ENCODE data around the gene MISP.

MISP gene

DNA sequence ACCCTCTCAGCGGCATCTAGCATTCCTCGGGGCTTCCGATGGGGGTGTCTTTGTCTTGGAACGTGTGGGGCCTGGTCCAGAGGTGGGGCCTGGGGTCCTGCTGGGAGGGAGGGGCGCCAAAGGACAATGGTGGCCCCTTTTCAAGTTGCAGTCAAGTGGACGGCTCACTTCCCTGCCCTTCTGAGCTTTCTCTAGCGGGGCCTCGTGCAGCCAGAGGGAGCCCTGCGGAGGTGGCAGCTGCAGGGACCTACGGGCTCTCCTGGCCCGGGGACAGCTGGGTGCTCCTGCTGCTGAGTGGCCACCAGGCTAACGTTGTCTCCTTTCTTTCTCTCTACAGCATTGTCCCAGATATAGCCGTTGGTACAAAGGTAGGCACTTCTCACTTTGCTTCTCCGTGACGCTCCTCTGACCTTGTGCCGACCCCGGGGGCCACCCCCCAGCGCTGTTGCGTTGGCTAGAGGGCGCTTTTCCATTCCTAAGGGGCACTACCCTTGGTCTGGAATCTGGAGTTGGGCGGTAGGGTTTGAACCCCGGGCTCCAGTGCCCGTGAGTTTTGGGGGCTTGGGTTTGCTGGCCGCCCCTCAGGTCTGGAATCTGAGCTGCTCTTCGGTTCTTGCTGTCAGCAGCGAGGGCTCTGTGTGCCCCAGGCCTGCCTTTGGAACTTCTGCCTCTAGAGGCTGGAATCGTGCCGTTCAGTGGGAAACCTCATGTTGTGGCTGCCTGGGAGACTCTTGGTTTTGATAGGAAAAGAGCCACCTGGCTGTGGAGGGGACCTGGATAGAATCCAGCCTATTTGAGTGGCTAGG is 48.4 kb downstream of the MISP start:
- DNase-seq = no peak

DNA sequence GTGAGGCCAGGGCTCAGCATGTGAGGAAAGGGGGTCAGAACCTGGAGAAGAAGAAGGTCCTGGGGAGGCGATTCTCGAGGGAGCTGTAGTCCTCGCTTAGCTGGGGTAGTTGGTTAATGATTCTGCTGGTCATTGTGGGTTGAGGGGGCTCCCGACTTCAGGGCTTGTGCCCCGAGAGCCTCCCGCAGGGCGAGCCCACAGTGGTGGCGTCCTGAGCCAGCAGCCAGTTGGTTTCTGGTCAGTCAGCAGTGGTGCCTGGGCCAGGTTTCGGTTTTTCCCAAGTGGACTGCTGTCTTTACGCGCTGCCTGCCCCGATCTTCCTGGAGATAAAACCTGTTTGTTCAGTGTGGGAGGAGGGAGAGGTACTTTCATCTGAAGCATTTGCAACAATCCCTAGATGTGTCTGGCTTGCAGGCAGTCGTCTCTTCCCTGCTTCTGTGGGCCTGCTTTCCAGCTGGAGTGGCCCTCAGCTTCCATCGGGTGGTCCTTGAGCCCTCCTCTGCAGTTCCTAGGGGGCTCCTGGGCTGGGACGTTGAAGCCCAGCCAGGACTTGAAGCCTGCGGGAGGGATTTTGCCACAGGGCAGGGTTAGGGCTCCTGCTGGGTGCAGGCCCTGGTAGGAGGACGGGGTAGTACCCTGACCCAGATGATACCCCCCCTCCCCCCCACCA is 49.6 kb downstream of the MISP start:
- DNase-seq = no peak

DNA sequence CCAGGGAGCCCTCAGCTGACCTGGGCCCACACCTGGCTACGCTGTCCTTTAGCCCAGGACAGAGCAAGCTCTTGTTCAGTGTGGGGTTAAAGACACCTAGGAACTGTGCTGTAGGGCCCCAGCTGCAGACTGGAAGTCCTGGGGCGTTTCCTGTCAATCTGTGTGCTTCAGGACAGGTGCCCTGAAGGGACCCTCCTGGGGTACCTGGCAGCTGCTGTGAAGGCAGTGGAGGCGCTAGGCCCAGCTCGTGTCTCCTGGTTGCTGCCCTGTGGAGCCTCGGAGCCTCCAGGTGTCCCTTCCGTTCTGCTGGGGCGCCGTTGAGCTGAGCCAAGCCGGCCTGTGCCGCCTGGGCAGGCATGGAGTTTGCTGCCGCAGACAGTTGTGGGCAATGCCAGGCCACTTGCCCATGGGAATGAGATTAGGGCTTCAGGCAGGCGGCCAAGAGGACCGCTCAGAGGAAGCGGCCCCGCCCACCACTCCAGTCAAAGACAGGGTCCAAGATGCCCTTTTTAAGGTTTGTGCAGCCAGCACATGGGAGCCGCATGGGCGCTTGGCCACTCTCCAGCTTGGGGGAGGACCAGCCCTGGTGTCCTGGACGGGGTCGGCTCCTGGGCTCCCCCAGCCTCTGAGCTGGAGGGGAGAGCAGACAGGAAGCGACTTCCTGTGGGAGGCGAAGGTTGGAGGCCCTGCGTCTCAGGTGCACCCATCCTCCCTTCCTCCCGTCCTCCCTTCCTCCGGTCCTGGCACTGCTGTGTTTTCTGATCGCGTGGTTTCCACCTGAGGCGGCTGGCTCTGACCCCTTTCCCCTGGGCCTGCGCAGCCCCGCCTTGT is 50.3 kb downstream of the MISP start:
- no peak for DNase-seq

GRCh38 chr19:801861-802497 is 51.1 kb downstream of the MISP start:
- no peak for DNase-seq

GRCh38 chr19:802498-803098 is 51.7 kb downstream of the MISP start:
- no peak for DNase-seq

GRCh38 chr19:803099-803561 is 52.2 kb downstream of the MISP start:
- DNase-seq = no peak

DNA sequence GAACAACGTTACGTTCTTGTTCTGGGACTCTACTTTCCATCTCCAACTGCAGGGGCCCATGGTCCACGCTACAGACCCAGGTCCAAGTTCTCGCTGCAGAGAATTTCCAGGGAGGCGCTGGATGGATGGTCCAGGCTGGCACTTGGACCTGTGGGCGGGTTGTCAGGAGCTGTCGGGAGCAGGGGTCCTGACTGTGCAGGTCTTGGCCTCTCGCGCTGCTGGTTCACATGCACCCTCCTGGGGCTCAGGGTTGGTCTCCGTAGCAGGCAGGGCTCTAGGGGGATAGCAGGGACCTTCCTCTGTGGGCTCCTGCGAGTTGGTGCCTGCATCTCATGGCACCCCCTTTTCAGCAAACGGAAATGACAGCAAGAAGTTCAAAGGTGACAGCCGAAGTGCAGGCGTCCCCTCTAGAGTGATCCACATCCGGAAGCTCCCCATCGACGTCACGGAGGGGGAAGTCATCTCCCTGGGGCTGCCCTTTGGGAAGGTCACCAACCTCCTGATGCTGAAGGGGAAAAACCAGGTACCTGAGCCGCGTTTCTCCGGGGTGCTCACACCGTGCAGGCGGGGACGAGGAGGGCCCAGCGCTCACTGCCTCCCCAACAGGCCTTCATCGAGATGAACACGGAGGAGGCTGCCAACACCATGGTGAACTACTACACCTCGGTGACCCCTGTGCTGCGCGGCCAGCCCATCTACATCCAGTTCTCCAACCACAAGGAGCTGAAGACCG is 52.9 kb downstream of the MISP start:
- no peak for DNase-seq

DNA sequence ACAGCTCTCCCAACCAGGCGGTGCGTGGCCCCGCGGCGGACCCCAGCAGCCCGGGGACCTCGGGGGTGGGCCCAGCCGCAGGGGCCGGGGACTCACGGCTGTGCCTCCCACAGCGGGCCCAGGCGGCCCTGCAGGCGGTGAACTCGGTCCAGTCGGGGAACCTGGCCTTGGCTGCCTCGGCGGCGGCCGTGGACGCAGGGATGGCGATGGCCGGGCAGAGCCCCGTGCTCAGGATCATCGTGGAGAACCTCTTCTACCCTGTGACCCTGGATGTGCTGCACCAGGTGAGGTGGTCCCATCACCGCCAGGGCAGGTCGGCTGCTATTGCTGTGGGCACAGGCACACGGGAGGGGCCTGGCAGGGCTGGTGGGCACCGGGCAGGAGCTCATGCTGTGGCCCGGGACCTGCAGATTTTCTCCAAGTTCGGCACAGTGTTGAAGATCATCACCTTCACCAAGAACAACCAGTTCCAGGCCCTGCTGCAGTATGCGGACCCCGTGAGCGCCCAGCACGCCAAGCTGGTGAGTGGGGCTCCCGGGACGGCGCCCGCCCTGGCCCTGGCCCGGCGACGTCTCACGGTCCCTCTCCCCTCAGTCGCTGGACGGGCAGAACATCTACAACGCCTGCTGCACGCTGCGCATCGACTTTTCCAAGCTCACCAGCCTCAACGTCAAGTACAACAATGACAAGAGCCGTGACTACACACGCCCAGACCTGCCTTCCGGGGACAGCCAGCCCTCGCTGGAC is 53.7 kb downstream of the MISP start:
- no peak for DNase-seq

DNA sequence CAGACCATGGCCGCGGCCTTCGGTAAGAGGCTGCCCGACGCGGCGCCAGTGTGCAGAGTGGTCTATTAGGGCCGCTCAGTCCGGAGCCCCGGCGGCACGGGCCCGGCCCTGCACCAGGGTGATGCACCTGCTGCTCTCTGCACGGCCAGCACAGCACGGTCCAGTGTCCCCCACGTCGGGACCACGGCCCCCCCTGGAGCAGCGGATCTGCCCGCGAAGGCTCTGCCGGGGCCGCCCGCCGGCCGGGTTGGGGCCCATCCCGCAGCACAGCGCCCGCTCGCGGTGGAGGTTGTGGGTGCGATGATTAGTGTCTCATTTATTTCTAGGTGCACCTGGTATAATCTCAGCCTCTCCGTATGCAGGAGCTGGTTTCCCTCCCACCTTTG is 54.2 kb downstream of the MISP start:
- no peak for DNase-seq

- DNase-seq = no peak
Measured at GRCh38 chr19:805600-806550, 55.0 kb downstream of the MISP start.

DNA sequence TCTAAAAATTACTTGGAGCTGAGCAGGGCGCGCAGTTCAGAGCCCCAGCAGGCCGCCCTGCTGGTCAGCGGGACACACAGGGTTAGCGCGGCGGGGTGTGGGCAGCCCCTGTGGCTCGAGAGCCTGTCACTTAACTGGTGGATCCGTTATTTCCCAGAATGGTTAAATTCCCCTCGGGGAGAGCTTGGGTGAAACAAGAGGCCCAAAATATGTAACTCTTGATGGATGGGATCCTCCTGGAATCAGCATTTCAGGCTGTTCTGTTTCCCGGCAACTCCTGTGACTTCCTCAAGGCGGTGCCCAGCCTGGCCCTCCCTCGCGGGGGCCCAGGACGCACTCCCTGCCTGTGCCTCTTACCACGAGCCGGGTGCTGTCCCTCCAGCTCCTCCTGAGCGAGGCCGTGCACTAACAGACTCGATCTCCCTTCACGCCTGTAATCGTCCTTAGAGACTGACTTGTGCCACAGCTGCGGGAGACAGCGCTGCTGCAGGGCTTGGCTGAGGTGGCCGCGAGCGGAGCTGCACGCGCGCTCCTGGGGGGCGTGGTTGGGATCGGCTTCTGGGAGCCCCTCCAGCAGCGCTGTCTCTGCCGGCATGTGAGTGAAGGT is 56.0 kb downstream of the MISP start:
- no peak for DNase-seq

- DNase-seq = no peak
Measured at GRCh38 chr19:807627-808422, 56.9 kb downstream of the MISP start.

DNA sequence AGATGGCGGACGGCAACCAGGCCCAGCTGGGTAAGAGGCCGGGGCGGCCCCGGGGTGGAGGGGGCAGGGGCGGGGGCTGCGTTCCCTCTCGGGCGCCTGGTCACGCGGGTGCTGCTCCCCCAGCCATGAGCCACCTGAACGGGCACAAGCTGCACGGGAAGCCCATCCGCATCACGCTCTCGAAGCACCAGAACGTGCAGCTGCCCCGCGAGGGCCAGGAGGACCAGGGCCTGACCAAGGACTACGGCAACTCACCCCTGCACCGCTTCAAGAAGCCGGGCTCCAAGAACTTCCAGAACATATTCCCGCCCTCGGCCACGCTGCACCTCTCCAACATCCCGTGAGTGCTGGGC is 57.5 kb downstream of the MISP start:
- no peak for DNase-seq

- DNase-seq = no peak
Measured at GRCh38 chr19:810077-810855, 59.4 kb downstream of the MISP start.

DNA sequence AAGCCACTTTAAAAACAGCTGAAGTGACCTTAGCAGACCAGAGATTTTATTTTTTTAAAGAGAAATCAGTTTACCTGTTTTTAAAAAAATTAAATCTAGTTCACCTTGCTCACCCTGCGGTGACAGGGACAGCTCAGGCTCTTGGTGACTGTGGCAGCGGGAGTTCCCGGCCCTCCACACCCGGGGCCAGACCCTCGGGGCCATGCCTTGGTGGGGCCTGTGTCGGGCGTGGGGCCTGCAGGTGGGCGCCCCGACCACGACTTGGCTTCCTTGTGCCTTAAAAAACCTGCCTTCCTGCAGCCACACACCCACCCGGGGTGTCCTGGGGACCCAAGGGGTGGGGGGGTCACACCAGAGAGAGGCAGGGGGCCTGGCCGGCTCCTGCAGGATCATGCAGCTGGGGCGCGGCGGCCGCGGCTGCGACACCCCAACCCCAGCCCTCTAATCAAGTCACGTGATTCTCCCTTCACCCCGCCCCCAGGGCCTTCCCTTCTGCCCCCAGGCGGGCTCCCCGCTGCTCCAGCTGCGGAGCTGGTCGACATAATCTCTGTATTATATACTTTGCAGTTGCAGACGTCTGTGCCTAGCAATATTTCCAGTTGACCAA is 60.1 kb downstream of the MISP start:
- no peak for DNase-seq

DNA sequence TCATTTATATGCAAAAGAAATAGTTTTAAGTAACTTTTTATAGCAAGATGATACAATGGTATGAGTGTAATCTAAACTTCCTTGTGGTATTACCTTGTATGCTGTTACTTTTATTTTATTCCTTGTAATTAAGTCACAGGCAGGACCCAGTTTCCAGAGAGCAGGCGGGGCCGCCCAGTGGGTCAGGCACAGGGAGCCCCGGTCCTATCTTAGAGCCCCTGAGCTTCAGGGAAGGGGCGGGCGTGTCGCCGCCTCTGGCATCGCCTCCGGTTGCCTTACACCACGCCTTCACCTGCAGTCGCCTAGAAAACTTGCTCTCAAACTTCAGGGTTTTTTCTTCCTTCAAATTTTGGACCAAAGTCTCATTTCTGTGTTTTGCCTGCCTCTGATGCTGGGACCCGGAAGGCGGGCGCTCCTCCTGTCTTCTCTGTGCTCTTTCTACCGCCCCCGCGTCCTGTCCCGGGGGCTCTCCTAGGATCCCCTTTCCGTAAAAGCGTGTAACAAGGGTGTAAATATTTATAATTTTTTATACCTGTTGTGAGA is 60.7 kb downstream of the MISP start:
- DNase-seq = no peak
